ENCODE measurements around the gene BPIFB4.

BPIFB4 gene

DNA sequence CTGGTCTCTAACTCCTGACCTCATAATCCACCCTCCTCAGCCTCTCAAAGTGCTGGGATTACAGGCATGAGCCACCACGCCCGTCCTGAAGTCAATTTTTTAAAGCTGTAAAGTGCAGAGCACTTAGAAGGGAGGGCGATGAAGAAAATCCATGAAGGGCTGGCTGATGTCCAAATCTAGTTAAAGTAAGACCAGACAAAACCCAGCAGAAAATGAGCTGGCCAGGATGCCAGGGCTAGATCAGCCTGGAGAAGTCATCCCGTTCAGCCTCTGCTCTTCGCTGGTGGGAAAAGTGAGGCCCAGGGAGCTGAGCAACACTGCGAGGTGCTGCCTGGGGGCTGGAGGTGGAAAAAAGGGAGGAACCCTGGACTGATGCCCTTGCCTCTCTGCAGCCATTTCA, 3.1 kb downstream of the BPIFB4 start:
- TF ChIP-seq CTCF (IDR thresholded peaks at IDR 0.05; ENCODE audit: extremely low read depth, insufficient read depth, missing control alignments): no peak
- in situ Hi-C loops (cut with MboI; ENCODE audit: low pct_unique_long_range_greater_than_20kb, low sequenced_read_pairs, unreplicated experiment): no loop called here
- DNase-seq (ENCODE audit: low spot score): no peak

GRCh38 chr20:33083544-33084340, 4.3 kb downstream of the BPIFB4 start:
- TF ChIP-seq CTCF (IDR thresholded peaks at IDR 0.05; ENCODE audit: extremely low read depth, insufficient read depth, missing control alignments): no peak
- no peak for DNase-seq (ENCODE audit: low spot score)
- in situ Hi-C loops (cut with MboI; ENCODE audit: low pct_unique_long_range_greater_than_20kb, low sequenced_read_pairs, unreplicated experiment): no loop called here

- no peak for DNase-seq (ENCODE audit: low spot score)
- no peak for TF ChIP-seq CTCF (IDR thresholded peaks at IDR 0.05; ENCODE audit: extremely low read depth, insufficient read depth, missing control alignments)
- in situ Hi-C loops (cut with MboI; ENCODE audit: low pct_unique_long_range_greater_than_20kb, low sequenced_read_pairs, unreplicated experiment): no loop called here
These were observed 5.3 kb downstream of the BPIFB4 start for GRCh38 chr20:33084722-33085121.

GRCh38 chr20:33086052-33086722, 6.7 kb downstream of the BPIFB4 start:
- TF ChIP-seq CTCF (IDR thresholded peaks at IDR 0.05; ENCODE audit: extremely low read depth, insufficient read depth, missing control alignments): no peak
- no peak for DNase-seq (ENCODE audit: low spot score)
- in situ Hi-C loops (cut with MboI; ENCODE audit: low pct_unique_long_range_greater_than_20kb, low sequenced_read_pairs, unreplicated experiment): no loop called here

- in situ Hi-C loops (cut with MboI; ENCODE audit: low pct_unique_long_range_greater_than_20kb, low sequenced_read_pairs, unreplicated experiment): no loop called here
- no peak for DNase-seq (ENCODE audit: low spot score)
- no peak for TF ChIP-seq CTCF (IDR thresholded peaks at IDR 0.05; ENCODE audit: extremely low read depth, insufficient read depth, missing control alignments)
These were observed 11.7 kb downstream of the BPIFB4 start for GRCh38 chr20:33091147-33091546.

DNA sequence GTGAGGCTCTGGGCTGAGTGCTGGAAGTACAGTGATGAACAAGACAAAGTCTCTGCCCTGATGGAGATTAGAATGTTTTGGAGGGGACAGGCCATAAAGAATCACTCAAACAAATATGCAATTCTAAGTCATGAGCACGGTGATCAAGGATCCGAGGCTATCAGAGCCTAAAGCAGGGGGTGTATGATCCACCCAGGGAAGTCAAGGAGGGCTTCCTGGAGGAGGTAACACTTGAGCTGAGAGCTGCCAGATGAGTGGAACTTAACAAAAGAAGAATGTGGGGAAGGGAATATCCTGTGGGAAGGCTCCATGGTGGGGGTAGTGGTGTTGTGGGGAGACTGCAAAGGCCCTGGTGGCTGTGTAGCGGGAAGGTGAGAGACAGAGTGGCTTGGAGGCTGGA, 12.2 kb downstream of the BPIFB4 start:
- DNase-seq (ENCODE audit: low spot score): no peak
- in situ Hi-C loops (cut with MboI; ENCODE audit: low pct_unique_long_range_greater_than_20kb, low sequenced_read_pairs, unreplicated experiment): no loop called here
- TF ChIP-seq CTCF (IDR thresholded peaks at IDR 0.05; ENCODE audit: extremely low read depth, insufficient read depth, missing control alignments): no peak
